ENCODE measurements around the gene SCNN1A. TPM values are rescaled to one million over a fixed set of nuclear protein-coding genes. Genes with fewer than 3 reads are reported as not detected.

Gene SCNN1A
- total and polyA plus RNA-seq, 2 donors (not counting 1 experiment from before 2014, with no cell fraction given): 0.20 TPM; not detected in 1

GRCh38 chr12:6336079-6336888 lies 39.1 kb downstream of the SCNN1A start:
- Mint-ChIP-seq H3K4me1 (peaks cover 5% of the 10 kb centered on the region), H3K4me3 (peak overlapping the region; percentile 66), H3K27ac (no peak overlapping the region), H3K27me3 (peaks cover 47% of the 10 kb centered on the region), H3K9me3 (ENCODE audit: insufficient read depth) (no peaks in the 10 kb centered on the region)
- Histone ChIP-seq H3K27me3 (replicated peaks in 1 of 4; ENCODE audit: control extremely low read depth in 1 of 4, control insufficient read depth in 3 of 4, insufficient read depth in 4 of 4, low read length in 3 of 4) (peaks cover 0 to 100% (median 60%) of the 10 kb centered on the region in 4 experiments), H3K27ac (ENCODE audit: low read length in 2 of 2) (no peak overlapping the region), H3K9me3 (ENCODE audit: control extremely low read depth in 1 of 3, control insufficient read depth in 2 of 3, insufficient read depth in 1 of 3, low read length in 2 of 3) (peaks cover 0 to 26% (median 0%) of the 10 kb centered on the region in 3 donors), H3K4me2 (replicated peaks; ENCODE audit: low read depth, low read length, poor library complexity, severe bottlenecking) (peak overlapping the region; percentile 70), H2AFZ (ENCODE audit: insufficient read depth, low read depth, low read length, poor library complexity, severe bottlenecking) (peak overlapping the region; percentile 19), H4K20me1 (ENCODE audit: control insufficient read depth, insufficient read depth, low read length, poor library complexity, severe bottlenecking) (peaks cover 13% of the 10 kb centered on the region), H3K9ac (ENCODE audit: low read length) (peak overlapping the region; percentile 32), H3K79me2 (ENCODE audit: control insufficient read depth, insufficient read depth, low read length) (no peaks in the 10 kb centered on the region), H3K4me3 (ENCODE audit: control extremely low read depth in 1 of 5, extremely low read depth in 1 of 5, insufficient read depth in 1 of 5, low read depth in 2 of 5, low read length in 4 of 5) (peak overlapping the region in 2 of 5 experiments; percentile 34 to 40), H3K4me1 (ENCODE audit: control insufficient read depth in 2 of 2, insufficient read depth in 2 of 2, low read length in 2 of 2) (peaks cover 53 to 54% of the 10 kb centered on the region in 2 donors), H3K36me3 (replicated peaks in 1 of 2; ENCODE audit: control extremely low read depth in 1 of 2, control insufficient read depth in 1 of 2, extremely low read depth in 1 of 2, insufficient read depth in 2 of 2, low read length in 1 of 2) (no peaks in the 10 kb centered on the region)
- DNase-seq: no peak
- no peak for ATAC-seq (ENCODE audit: low read depth)
- intact Hi-C loops (cut with micrococcal nuclease): loop anchor here (5.0 to 10.0 kb wide), 2 partner anchors 34 to 129 kb away; no protein-coding TSS in a partner anchor
- no peak for TF ChIP-seq EZH2 (IDR thresholded peaks at IDR 0.05; ENCODE audit: borderline replicate concordance, insufficient read depth, low read depth, low read length, poor library complexity, severe bottlenecking)
- no peak for TF ChIP-seq CTCF (IDR thresholded peaks at IDR 0.05)
- 8% methylated on average over 9 of the region's 12 CpGs for WGBS (ENCODE audit: insufficient coverage)
- POLR2A ChIA-PET: no interaction called here
- CTCF ChIA-PET: interaction anchor here (1.1 to 1.6 kb wide), 3 partner anchors 16 to 87 kb away, joined by 3 to 4 read pairs (median 3); no protein-coding TSS in a partner anchor

Measured in B cell (primary cell).